OCI-LY3 (cell line): ENCODE data around the gene GPX5.

Experiments
- H2AFZ ChIP-seq: fragments of 200-600, 300-600 bp; shearing (Covaris generic); 2 replicates; pipeline ENCODE4 v1.6.0; 2014; ENCODE audit warnings: antibody characterized with exemption, low read depth, low read length
- H3K27ac ChIP-seq: fragments of 200-600, 300-600 bp; sonication (generic); 2 replicates; pipeline ENCODE4 v1.5.1; 2014; ENCODE audit warnings: mild to moderate bottlenecking, low read length, moderate library complexity, mixed read lengths
- H3K27me3 ChIP-seq: fragments of 200-600, 300-600 bp; sonication (generic); 2 replicates; pipeline ENCODE4 v1.6.1; 2014; ENCODE audit warnings: low read depth, low read length, mixed read lengths
- H3K36me3 ChIP-seq: fragments of 200-600, 300-600 bp; sonication (generic); replicated peaks from 2 replicates; pipeline ENCODE3; 2014; ENCODE audit warnings: low read depth, low read length, mixed read lengths
- H3K4me1 ChIP-seq: fragments of 300-600, 200-600 bp; sonication (generic); 2 replicates; pipeline ENCODE4 v1.6.1; 2014; ENCODE audit warnings: low read length, mixed read lengths
- H3K4me2 ChIP-seq: fragments of 200-600, 300-600 bp; sonication (generic); 2 replicates; pipeline ENCODE4 v1.6.1; 2014; ENCODE audit warnings: low read length, mixed read lengths
- H3K4me3 ChIP-seq: fragments of 300-600, 200-600 bp; sonication (generic); 2 replicates; pipeline ENCODE4 v1.5.1; 2014; ENCODE audit warnings: antibody characterized with exemption, mild to moderate bottlenecking, low read length, moderate library complexity
- H3K79me2 ChIP-seq: fragments of 300-600, 200-600 bp; shearing (Covaris generic); 2 replicates; pipeline ENCODE4 v1.6.1; 2014; ENCODE audit warnings: mild to moderate bottlenecking, low read length, mixed read lengths
- H3K9ac ChIP-seq: fragments of 300-600, 200-600 bp; shearing (Covaris generic); 2 replicates; pipeline ENCODE4 v1.6.0; 2014; ENCODE audit warnings: mild to moderate bottlenecking, low read length, moderate library complexity
- H3K9me3 ChIP-seq: fragments of 200-600, 300-600 bp; shearing (Covaris generic); 2 replicates; pipeline ENCODE4 v1.6.1; 2014; ENCODE audit warnings: low read length, mixed read lengths; ENCODE audit not compliant: insufficient read depth
- H4K20me1 ChIP-seq: fragments of 200-600, 300-600 bp; sonication (generic); 2 replicates; pipeline ENCODE4 v1.6.1; 2016; ENCODE audit warnings: low read length, mixed read lengths; ENCODE audit not compliant: insufficient read depth
- CTCF ChIP-seq: fragments of 200-600, 300-600 bp; sonication (generic); IDR thresholded peaks from 2 replicates; pipeline ENCODE4 v1.5.1; 2014; ENCODE audit warnings: antibody characterized with exemption, low read length, low read depth
- EZH2phosphoT487 ChIP-seq: fragments of 200-600 bp; shearing (Covaris generic); IDR thresholded peaks from 2 replicates; pipeline ENCODE4 v1.6.1; 2018; ENCODE audit warnings: antibody characterized with exemption, mixed run types, low read depth

Gene GPX5

GRCh38 chr6:28486533-28486932, 39.1 kb upstream of the GPX5 start:
- H3K9me3 ChIP-seq: no peaks in the 10 kb centered on the region
- no peaks in the 10 kb centered on the region for H4K20me1 ChIP-seq
- H3K79me2 ChIP-seq: no peaks in the 10 kb centered on the region
- H3K27ac ChIP-seq: no peak overlapping the region
- no peak overlapping the region for H2AFZ ChIP-seq
- no peak overlapping the region for H3K4me2 ChIP-seq
- no peaks in the 10 kb centered on the region for H3K27me3 ChIP-seq
- TF ChIP-seq CTCF (no peak), EZH2phosphoT487 (no peak)
- H3K36me3 ChIP-seq: no peaks in the 10 kb centered on the region
- peaks cover 5% of the 10 kb centered on the region; the same call in 1 of the 2 replicates for H3K4me1 ChIP-seq
- H3K9ac ChIP-seq: no peak overlapping the region
- H3K4me3 ChIP-seq: no peak overlapping the region

GRCh38 chr6:28486988-28487742, 38.5 kb upstream of the GPX5 start:
- Histone ChIP-seq H3K27me3 (no peaks in the 10 kb centered on the region), H3K4me2 (no peak overlapping the region), H3K4me1 (peaks cover 9% of the 10 kb centered on the region), H2AFZ (no peak overlapping the region), H3K36me3 (no peaks in the 10 kb centered on the region), H3K79me2 (no peaks in the 10 kb centered on the region), H4K20me1 (no peaks in the 10 kb centered on the region), H3K4me3 (no peak overlapping the region), H3K27ac (no peak overlapping the region), H3K9ac (no peak overlapping the region), H3K9me3 (no peaks in the 10 kb centered on the region)
- TF ChIP-seq EZH2phosphoT487 (no peak), CTCF (no peak)

- peak overlapping the region; percentile 14; the same call in 1 of the 2 replicates for H3K27ac ChIP-seq
- H3K4me1 ChIP-seq: peaks cover 10% of the 10 kb centered on the region
- H3K4me2 ChIP-seq: peak overlapping the region; percentile 67
- no peaks in the 10 kb centered on the region for H3K27me3 ChIP-seq
- TF ChIP-seq EZH2phosphoT487 (no peak), CTCF (no peak)
- H3K4me3 ChIP-seq: peak overlapping the region; percentile 80
- no peaks in the 10 kb centered on the region for H3K9me3 ChIP-seq
- peak overlapping the region; percentile 86 for H2AFZ ChIP-seq
- no peaks in the 10 kb centered on the region for H3K36me3 ChIP-seq
- no peaks in the 10 kb centered on the region for H4K20me1 ChIP-seq
- H3K79me2 ChIP-seq: no peaks in the 10 kb centered on the region
- peak overlapping the region; percentile 64 for H3K9ac ChIP-seq
These were observed 36.7 kb upstream of the GPX5 start for GRCh38 chr6:28488916-28489365.

- Histone ChIP-seq H3K27me3 (no peaks in the 10 kb centered on the region), H4K20me1 (no peaks in the 10 kb centered on the region), H3K4me2 (peak overlapping the region; percentile 67), H3K4me3 (peak overlapping the region; percentile 80), H3K36me3 (no peaks in the 10 kb centered on the region), H2AFZ (peak overlapping the region; percentile 86), H3K9me3 (no peaks in the 10 kb centered on the region), H3K9ac (peak overlapping the region; percentile 64), H3K27ac (peak overlapping the region; percentile 14; the same call in 1 of the 2 replicates), H3K4me1 (peaks cover 10% of the 10 kb centered on the region), H3K79me2 (no peaks in the 10 kb centered on the region)
- no peak for TF ChIP-seq EZH2phosphoT487
- TF ChIP-seq CTCF: no peak
These were observed 36.1 kb upstream of the GPX5 start for GRCh38 chr6:28489366-28490204.
